GM18508 (cell line): Measurements from ENCODE around the gene NRARP.
"Not testable (repeated sequence)": the region's sequence is repeated elsewhere in the genome, so short reads cannot be mapped to it uniquely, and the experiment has no call there.

ENCODE experiments used
- ATAC-seq: cut with Tn5 transposase; IDR thresholded peaks from one replicate; pipeline ENCODE4 v1.9.1; 2021; ENCODE audit warnings: moderate number of reproducible peaks; ENCODE audit not compliant: insufficient read depth, unreplicated experiment

NRARP gene

DNA sequence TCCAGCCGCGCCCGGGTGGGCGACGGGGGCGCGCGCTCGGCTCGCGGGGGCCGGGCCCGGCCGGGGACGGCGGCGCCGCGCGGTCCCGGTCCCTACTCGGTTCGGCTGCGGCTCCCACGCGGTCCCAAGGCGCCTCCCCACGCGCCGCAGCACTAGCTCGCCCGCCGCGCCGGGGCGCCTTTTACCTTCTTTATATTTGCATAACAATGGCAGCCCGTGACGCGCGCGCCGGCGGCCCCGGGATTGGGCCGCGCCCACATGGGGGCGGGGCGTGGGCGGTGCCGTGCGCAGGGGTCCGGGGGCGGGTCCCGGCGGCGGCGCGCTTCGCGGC is at the start of gene NRARP:
Gene NRARP, minus strand, starts transcription at position 154 of the 331 bp plus-strand sequence. CDS start 343 bp downstream, outside the sequence.
- no peak for ATAC-seq

DNA sequence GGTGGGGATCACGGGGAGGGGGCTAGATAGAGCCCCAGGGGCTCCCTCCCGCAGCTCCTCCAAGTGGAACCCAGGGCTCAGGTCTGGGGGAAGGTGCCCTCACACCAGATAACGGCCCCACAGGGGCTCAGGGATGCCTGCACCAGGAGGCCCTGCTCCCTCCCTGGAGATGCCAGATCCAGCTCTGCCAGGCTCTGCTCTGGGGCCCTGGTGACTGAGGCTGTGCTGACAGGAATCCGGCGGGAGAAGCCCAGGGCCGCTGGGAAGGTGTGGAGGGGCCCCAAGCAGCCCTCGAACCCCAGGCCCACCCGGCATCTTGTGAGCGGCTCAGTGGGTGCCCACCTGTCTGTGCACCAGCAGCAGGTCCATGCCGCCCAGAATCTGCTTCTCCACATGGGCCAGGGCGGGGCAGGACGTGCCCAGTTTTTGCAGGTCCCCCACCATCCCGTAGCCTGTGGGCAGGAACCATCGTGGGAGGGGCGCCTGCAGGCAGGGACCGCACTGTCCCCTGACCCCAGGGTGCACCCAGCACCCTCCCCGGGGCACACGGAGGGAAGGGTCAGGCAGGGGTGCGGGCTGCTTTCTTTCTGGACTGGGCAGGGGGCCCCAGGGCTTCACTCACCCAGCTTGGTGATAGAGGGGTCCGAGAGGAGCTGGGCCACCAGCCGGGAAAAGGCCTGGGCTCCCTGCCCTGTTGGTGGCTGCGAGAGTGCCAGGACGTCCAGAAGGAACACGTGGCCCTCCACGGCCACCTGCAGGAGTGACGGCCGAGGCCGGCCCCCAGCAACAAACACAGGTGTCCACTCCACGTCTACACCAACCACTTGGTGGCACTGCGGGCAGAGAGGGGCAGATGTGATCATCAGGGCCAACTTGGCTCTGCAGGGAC is 48.9 kb upstream of the NRARP start:
- no peak for ATAC-seq

GRCh38 chr9:137349471-137350033 is 47.5 kb upstream of the NRARP start:
- ATAC-seq: no peak

GRCh38 chr9:137348769-137349470 is 46.8 kb upstream of the NRARP start:
- no peak for ATAC-seq

- no peak for ATAC-seq
Observed at GRCh38 chr9:137347928-137348327, 45.9 kb upstream of the NRARP start.

- no peak for ATAC-seq
Observed at GRCh38 chr9:137342482-137342881, 40.4 kb upstream of the NRARP start.

DNA sequence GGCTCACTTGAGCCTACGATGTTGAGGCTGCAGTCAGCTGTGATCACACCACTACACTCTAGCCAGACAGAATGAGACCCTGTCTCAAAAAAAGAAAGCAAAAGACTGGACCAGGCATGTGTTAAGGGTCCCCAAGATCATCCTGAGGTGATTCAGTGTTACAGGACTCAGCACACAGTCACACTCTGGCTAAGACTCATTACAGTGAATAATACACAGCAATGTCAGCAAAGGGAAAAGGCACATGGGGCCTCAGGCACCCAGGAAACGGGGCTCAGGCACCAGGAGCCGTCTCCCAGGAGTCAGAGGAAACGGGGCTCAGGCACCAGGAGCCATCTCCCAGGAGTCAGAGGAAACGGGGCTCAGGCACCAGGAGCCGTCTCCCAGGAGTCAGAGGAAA is 39.2 kb upstream of the NRARP start:
- ATAC-seq: no peak

DNA sequence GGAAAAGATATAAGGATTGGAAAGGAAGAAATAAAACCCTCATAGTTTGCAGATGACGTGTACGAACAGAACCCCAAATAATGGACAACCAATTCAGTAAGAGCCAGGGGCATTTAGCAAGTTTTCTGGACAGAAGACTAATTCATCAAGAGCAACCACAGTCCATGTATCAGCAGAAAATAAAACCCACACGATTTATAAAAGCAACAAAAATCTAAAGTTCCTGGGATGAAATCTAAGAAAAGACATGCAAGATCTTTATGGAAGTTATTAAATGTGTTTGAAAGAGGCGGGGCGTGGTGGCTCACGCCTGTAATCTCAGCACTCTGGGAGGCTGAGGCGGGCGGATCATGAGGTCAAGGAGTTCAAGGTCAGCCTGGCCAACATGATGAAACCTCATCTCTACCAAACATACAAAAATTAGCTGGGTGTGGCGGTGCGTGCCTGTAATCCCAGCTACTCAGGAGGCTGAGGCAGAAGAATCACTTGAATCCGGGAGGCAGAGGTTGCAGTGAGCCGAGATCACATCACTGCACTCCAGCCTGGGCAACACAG is 37.9 kb upstream of the NRARP start:
- ATAC-seq: not testable (repeated sequence)

DNA sequence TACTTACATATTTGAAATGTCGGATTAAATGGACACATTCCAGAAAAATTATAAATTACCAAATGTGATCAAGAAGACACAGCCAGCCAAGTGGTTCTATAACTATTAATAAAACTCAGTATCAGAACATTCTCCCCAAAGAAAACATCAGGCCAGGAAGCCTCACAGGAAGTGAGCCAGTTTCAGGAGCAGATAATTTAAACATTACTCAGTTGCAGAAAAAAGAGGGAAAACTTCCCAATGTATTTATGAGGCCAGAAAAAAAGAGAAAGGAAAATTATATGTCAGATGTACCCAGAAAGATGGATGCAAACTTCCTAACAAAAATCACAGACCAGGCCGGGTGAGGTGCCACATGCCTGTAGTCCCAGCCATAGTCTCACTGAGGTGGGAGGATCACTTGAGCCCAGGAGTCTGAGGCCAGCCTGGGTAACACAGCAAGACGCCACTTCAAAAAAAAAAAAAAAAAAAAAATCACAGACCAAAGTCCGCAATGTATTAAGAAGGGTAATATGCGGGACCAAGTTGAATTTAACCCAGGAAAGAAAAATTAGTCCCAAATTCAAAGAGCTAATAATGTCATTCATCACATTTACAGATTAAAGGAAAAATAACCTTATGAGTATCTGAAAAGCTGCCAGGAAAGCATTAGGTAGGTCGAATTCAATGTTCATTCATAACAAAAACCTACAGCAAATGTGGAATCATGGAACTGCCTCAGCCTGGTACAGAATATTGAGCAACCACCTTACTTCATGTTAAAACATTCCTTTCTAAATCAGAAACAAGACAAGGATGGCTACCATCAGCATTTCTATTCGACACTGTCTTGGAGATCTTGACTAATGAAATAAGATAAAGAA is 37.2 kb upstream of the NRARP start:
- ATAC-seq: no peak

GRCh38 chr9:137336735-137337134 is 34.7 kb upstream of the NRARP start:
- no peak for ATAC-seq

DNA sequence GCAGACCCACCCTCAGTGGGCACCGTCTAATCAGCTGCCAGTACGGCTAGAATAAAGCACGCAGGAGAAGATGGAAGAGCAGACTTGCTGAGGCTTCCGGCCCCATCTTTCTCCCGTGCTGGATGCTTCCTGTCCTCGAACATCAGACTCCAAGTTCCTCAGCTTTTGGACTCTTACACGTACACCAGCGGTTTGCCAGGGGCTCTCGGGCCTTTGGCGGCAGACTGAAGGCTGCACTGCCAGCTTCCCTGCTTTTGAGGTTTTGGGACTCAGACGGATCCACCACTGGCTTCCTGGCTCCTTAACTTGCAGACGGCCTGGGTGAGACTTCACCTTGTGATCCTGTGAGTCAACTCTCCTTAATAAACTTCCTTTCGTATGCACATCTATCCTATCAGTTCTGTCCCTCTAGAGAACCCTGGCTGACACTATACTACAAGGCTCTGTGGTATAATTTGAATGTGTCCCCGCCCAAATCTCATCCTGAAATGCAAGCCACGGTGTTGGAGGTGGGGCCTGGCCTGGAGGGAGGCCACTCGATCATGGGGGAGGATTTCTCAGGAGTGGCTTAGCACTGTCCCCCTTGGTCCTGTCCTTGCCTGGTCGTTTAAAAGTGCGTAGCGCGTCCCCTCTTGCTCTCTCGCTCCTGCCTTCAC is 31.1 kb upstream of the NRARP start:
- no peak for ATAC-seq

DNA sequence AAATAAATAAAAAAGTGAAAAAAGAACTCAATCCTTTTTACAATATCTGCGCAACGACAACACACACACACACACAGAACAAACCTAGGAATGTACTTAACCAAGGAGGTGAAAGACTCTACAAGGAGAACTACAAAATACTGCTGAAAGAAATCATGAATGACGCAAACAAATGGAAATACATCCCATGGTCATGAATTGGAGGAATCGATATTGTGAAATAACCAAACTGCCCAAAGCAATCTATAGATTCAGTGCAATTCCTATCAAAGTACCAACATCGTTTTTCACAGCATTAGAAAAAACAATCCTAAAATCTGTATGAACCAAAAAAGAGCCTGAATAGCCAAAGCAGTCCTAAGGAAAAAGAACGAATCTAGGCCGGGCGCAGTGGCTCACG is 29.9 kb upstream of the NRARP start:
- ATAC-seq: no peak

DNA sequence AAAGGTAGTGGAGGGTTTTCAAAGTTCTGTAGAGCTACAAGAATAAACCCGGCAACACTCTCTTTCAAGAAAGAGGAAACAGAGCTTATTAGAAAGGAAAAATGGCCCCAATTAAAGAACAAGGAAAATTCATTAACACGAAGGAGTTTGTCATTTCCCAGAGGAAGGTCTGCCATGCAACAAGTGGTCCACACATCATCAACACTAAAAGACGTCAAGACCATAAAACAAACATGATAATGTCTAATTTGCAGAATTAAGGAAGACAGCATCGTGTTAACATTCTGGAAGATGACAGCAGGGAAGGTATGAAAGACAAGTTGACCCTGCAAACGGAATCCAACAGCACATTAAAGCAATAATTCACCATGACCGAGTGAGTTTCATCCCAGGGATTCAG is 28.6 kb upstream of the NRARP start:
- no peak for ATAC-seq

GRCh38 chr9:137329590-137329989 is 27.5 kb upstream of the NRARP start:
- not testable (repeated sequence) for ATAC-seq

DNA sequence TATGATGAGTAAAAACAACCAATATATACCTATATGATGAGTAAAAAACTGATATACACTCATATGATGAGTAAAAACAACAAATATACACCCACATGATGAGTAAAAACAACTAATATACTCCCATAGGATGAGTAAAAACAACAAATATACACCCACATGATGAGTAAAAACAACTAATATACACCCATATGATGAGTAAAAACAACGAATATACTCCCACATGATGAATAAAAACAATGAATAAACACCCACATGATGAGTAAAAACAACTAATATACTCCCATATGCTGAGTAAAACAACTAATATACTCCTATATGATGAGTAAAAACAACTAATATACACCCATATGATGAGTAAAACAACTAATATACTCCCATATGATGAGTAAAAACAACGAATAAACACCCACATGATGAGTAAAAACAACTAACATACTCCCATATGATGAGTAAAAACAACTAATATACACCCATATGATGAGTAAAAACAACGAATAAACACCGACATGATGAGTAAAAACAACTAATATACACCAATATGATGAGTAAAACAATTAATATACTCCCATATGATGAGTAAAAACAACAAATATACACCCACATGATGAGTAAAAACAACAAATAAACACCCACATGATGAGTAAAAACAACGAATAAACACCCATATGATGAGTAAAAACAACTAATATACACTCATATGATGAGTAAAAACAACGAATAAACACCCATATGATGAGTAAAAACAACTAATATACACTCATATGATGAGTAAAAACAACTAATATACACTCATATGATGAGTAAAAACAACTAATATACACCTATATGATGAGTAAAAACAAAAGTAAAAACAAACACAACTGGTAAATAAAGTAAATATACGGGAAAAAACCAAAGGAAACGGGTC is 25.8 kb upstream of the NRARP start:
- not testable (repeated sequence) for ATAC-seq

DNA sequence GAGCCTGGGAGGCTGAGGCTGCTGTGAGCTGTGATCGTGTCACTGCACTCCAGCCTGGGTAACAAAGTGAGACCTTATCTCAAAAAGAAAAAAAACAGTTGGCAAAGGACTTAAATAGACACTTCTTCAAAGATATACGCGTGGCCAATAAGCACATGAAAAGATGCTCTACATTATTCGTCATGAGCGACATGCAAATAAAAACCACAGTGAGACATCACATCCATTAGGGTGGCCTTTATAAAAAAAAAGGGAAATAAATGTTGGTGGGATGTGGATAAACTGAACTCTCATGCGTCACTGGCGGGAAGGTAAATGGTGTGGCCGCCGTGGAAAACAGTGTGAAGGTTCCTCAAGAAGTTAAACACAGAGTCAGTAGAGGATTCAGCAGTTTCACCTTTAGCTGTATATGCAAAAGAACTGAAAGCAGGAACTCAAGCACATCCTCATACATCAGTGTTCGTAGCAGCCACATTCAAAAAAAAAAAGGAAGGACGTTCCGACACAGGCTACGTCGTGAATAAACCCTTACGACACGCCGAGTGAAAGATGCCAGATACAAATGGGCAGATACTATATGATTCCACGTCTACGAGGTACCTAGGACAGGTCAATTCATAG is 24.5 kb upstream of the NRARP start:
- ATAC-seq: no peak

GRCh38 chr9:137325799-137326198 is 23.7 kb upstream of the NRARP start:
- no peak for ATAC-seq

DNA sequence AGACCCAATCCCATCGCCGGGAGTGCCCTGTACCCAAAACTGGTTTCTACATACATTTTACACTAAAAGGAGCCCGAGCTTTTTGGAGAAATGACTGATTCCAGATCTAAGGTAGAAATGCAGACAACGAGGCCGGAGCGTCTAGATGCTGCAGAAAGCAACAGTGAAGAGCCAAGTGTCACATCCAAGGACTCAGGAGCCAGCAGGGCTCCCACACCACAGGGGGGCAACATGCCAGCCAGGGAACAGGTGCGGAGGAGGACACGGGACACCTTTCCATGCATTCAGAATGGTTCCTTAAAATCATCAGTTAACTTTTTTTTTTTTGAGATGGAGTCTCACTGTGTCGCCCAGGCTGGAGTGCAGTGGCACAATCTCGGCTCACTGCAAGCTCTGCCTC is 23.1 kb upstream of the NRARP start:
- ATAC-seq: no peak
